Gastrocnemius medialis (tissue), 4 donors: Measurements from ENCODE around the gene RFTN1.

ENCODE experiments used
- CTCF ChIP-seq, 5 experiments: fragments of 450-650 bp in 3 of 5; fragments of 200-600 bp in 2 of 5; sonication (generic) in 2 of 5; IDR thresholded peaks in 4 of 5; conservative IDR thresholded peaks in 1 of 5; 1 replicate in 4 of 5; 2 replicates in 1 of 5; pipeline ENCODE4 v1.5.1; 2016 to 2019; ENCODE audit warnings: antibody characterized with exemption in 5 of 5, mild to moderate bottlenecking in 3 of 5, moderate library complexity in 3 of 5
- POLR2A ChIP-seq, 2 donors: fragments of 450-650 bp; IDR thresholded peaks; one replicate each; pipeline ENCODE4 v1.6.1; 2017; ENCODE audit warnings: antibody characterized with exemption in 2 of 2, mild to moderate bottlenecking in 2 of 2, moderate library complexity in 2 of 2

- TF ChIP-seq CTCF (IDR thresholded peaks at IDR 0.05 in 4 of 5, conservative IDR thresholded peaks at IDR 0.05 in 1 of 5) = no peak
- no peak for TF ChIP-seq POLR2A (IDR thresholded peaks at IDR 0.05)
These were observed 228.9 kb downstream of the RFTN1 start for GRCh38 chr3:16284633-16285032.
